ENCODE results near the gene NOS1AP. TPM values are rescaled to one million over a fixed set of nuclear protein-coding genes. Genes with fewer than 3 reads are reported as not detected.

NOS1AP gene
- total and polyA plus RNA-seq, 9 of the 15 experiments (the other 6 are each of a cell fraction or from before 2014, with no cell fraction given): 0.07 to 1.5 (median 0.22) TPM

GRCh38 chr1:162319493-162320175 lies 250.1 kb downstream of the NOS1AP start (continued):
- no peak for TF ChIP-seq ZNF224 (CRISPR knock-in tag; IDR thresholded peaks at IDR 0.05)
- TF ChIP-seq RHOXF2B (CRISPR knock-in tag; conservative IDR thresholded peaks at IDR 0.05): no peak
- no peak for TF ChIP-seq ATF6 (CRISPR knock-in tag; IDR thresholded peaks at IDR 0.05)
- TF ChIP-seq CREB5 (CRISPR knock-in tag; IDR thresholded peaks at IDR 0.05): no peak
- no peak for TF ChIP-seq SNAPC5 (CRISPR knock-in tag; IDR thresholded peaks at IDR 0.05)
- no peak for TF ChIP-seq ZNF644 (tag; IDR thresholded peaks at IDR 0.05; ENCODE audit: low read depth)
- TF ChIP-seq ARID3A (IDR thresholded peaks at IDR 0.05; ENCODE audit: borderline replicate concordance, low read depth, low read length): no peak
